Endothelial cell (in vitro differentiated cells): ENCODE measurements around the gene PA2G4. TPM values are rescaled to one million over a fixed set of nuclear protein-coding genes. Genes with fewer than 3 reads are reported as not detected.
A peak's percentile ranks its signal among the peaks of the same experiment; 100 is the strongest.

ENCODE experiments used
- DNase-seq: peaks from one replicate; pipeline ENCODE4 v3.0.0; 2021; ENCODE audit warnings: low spot score
- H3K27ac Mint-ChIP-seq: one replicate; pipeline ENCODE4 v1.8.0; 2021; ENCODE audit warnings: mixed read lengths, inconsistent platforms; ENCODE audit not compliant: unreplicated experiment
- H3K27me3 Mint-ChIP-seq: one replicate; pipeline ENCODE4 v1.8.0; 2021; ENCODE audit warnings: mild to moderate bottlenecking, moderate library complexity, mixed read lengths, inconsistent platforms; ENCODE audit not compliant: unreplicated experiment
- H3K36me3 Mint-ChIP-seq: one replicate; pipeline ENCODE4 v1.8.0; 2021; ENCODE audit warnings: mild to moderate bottlenecking, low read depth, mixed read lengths, inconsistent platforms; ENCODE audit not compliant: unreplicated experiment
- H3K4me1 Mint-ChIP-seq: one replicate; pipeline ENCODE4 v1.8.0; 2021; ENCODE audit warnings: mild to moderate bottlenecking, mixed read lengths, inconsistent platforms; ENCODE audit not compliant: unreplicated experiment
- H3K4me3 Mint-ChIP-seq: one replicate; pipeline ENCODE4 v1.8.0; 2021; ENCODE audit warnings: mild to moderate bottlenecking, mixed read lengths, inconsistent platforms; ENCODE audit not compliant: unreplicated experiment
- H3K9me3 Mint-ChIP-seq: one replicate; pipeline ENCODE4 v1.8.0; 2021; ENCODE audit warnings: mixed read lengths, inconsistent platforms; ENCODE audit not compliant: unreplicated experiment
- total RNA-seq: library from RNA; stranded (reverse); fragmentation: NEBNext Ultra II Directional; extraction: Animal tissue kit (Norgen Biotek cat#: 25700); gene quantifications from one replicate; pipeline ENCODE4 v1.2.1, GENCODE V29; 2021; ENCODE audit not compliant: unreplicated experiment
- TF ChIP-seq, protein P1 (sequence below): fragments of 200-600 bp; sonication (generic); IDR thresholded peaks from one replicate; pipeline ENCODE4 v1.5.0; 2021; ENCODE audit warnings: antibody characterized with exemption; ENCODE audit not compliant: unreplicated experiment

Gene PA2G4
- total RNA-seq, 1 donor from 2014 or later, result 84.3 TPM

DNA sequence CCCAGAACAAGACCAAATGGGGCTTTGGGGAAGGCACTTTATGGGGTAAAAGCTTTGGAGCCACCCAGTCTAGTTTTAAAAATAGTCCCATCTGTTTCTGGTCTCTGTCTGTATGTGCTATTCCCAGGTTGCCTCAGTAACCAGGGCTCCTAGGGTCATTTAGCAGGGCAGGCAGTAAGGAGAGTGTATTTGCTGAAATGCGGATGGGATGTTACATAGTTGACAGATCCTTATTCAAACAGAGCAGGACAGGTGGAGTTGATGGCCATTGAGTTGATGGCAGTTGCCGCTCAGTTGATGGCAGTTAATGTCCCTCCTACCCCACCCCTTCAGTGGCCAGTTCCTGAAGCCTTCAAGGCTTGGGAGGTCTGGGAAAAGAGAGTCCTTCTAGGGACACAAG is 18.3 kb downstream of the PA2G4 start:
- DNase-seq, result no peak
- TF ChIP-seq, protein P1, sequence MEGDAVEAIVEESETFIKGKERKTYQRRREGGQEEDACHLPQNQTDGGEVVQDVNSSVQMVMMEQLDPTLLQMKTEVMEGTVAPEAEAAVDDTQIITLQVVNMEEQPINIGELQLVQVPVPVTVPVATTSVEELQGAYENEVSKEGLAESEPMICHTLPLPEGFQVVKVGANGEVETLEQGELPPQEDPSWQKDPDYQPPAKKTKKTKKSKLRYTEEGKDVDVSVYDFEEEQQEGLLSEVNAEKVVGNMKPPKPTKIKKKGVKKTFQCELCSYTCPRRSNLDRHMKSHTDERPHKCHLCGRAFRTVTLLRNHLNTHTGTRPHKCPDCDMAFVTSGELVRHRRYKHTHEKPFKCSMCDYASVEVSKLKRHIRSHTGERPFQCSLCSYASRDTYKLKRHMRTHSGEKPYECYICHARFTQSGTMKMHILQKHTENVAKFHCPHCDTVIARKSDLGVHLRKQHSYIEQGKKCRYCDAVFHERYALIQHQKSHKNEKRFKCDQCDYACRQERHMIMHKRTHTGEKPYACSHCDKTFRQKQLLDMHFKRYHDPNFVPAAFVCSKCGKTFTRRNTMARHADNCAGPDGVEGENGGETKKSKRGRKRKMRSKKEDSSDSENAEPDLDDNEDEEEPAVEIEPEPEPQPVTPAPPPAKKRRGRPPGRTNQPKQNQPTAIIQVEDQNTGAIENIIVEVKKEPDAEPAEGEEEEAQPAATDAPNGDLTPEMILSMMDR, result no peak
- H3K4me1 Mint-ChIP-seq, result peaks cover 63% of the 10 kb centered on the region
- no peaks in the 10 kb centered on the region for H3K9me3 Mint-ChIP-seq
- H3K27me3 Mint-ChIP-seq, result peaks cover 16% of the 10 kb centered on the region
- H3K27ac Mint-ChIP-seq, result peak overlapping the region; percentile 4
- peak overlapping the region; percentile 12 for H3K4me3 Mint-ChIP-seq
- peaks cover 39% of the 10 kb centered on the region for H3K36me3 Mint-ChIP-seq

DNA sequence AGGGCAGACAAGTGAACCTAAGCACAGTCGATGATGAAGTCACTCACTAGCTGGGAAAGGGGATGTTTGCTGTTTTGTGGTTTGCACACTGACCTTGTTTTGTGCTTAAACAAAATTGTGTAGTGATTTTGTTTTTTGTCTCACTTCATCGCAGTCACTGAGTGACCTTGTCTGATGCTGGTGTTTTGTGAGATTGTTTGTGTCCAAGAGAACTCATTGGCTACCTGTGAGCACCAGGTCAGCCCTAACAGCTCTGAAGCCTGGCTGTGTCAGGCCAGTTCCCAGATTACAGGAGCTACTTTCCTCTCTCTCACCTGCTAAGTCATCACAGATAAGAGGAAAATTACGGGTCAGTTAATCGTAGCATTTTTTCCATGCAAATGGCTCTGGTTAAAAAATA is 19.8 kb downstream of the PA2G4 start:
- Mint-ChIP-seq H3K4me3 (no peak overlapping the region), H3K27ac (peak overlapping the region; percentile 93), H3K27me3 (peaks cover 14% of the 10 kb centered on the region), H3K36me3 (peaks cover 28% of the 10 kb centered on the region), H3K9me3 (no peaks in the 10 kb centered on the region), H3K4me1 (peaks cover 60% of the 10 kb centered on the region)
- TF ChIP-seq, protein P1, result no peak
- DNase-seq, result no peak

DNA sequence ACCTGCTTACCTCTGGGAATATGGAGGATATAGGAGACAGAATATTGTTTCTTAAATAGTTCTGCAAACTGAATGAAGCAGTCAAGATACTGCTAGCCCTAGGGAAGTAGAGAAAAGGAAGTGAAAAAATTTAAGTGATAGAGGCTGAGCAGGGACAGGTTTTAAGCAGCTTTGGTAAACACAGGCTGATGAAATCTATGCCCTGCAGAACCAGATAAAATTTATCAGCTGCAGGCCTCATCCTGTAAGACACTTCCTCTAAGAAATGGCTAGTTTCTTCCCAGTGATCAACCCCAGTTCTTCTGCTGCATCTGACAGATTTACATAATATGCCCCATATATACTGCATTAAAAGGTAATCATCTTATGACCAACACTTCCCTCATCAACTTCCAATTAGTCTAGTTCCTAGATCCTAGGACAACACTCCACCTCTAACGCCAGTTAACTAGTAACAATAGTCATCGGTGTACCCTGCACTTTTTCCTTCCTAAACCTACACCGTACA is 22.4 kb downstream of the PA2G4 start:
- Mint-ChIP-seq H3K4me1 (peaks cover 66% of the 10 kb centered on the region), H3K27ac (peak overlapping the region; percentile 95), H3K4me3 (peak overlapping the region; percentile 98), H3K36me3 (peaks cover 30% of the 10 kb centered on the region), H3K27me3 (peaks cover 22% of the 10 kb centered on the region), H3K9me3 (no peaks in the 10 kb centered on the region)
- DNase-seq, result no peak
- TF ChIP-seq, protein P1, result no peak

DNA sequence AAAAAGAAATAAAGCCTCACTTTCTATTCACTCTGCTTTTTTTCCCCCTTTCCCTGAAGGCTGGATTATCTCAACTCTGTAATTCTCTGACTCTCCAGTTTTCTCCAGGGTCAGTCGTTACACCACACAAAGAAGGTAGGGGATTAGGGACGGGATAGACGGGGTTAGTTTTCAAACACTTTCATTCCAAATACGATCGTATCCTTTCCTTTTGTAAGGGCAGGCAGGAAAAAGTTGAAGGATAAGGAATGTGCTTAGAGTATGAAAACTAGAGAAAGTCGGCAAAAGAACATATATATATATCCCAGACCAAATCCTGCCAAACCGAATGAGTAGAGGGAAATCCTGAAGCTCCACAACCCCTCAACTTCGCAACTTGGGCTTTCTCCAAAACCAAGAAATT is 23.1 kb downstream of the PA2G4 start:
- TF ChIP-seq, protein P1, result no peak
- H3K36me3 Mint-ChIP-seq, result peaks cover 37% of the 10 kb centered on the region
- H3K9me3 Mint-ChIP-seq, result no peaks in the 10 kb centered on the region
- H3K27ac Mint-ChIP-seq, result peak overlapping the region; percentile 95
- peaks cover 65% of the 10 kb centered on the region for H3K4me1 Mint-ChIP-seq
- H3K4me3 Mint-ChIP-seq, result peak overlapping the region; percentile 98
- DNase-seq, result no peak
- peaks cover 25% of the 10 kb centered on the region for H3K27me3 Mint-ChIP-seq

DNA sequence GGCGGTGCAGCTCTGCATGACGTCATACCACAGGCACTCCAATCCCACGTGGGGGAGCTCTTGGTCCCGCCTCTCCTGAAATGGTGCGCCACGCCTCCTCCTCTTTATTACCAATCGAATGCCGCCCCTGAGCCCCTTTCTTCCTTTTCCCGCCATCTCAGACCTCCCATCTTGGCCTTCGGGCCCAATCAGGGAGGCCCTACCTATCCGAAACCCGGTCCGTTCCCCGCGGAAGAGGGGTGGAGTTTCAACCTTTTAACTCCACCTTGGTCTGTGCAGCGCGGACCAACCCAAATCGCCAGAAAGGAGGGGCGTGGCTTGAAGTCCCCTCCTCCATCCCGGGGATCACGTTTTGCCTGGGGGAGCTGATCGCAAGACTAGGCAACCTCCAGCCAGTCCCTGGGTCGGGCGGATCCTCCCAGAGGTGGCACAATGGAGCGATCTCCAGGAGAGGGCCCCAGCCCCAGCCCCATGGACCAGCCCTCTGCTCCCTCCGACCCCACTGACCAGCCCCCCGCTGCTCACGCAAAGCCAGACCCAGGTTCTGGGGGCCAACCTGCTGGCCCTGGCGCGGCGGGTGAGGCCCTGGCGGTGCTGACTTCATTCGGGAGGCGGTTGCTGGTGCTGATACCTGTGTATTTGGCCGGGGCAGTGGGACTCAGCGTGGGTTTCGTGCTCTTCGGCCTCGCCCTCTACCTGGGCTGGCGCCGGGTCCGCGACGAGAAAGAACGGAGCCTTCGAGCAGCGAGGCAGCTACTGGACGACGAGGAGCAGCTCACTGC is 23.7 kb downstream of the PA2G4 start, which contains the start of gene ESYT1:
ESYT1 (plus strand) TSS at position 380 of the 782 bp plus-strand sequence; CDS start at position 433, 53 bp downstream.
- Mint-ChIP-seq H3K36me3 (peaks cover 40% of the 10 kb centered on the region), H3K27ac (peak within 1 kb of the TSS; percentile 95), H3K9me3 (no peaks in the 10 kb centered on the region), H3K4me3 (peak within 1 kb of the TSS; percentile 98), H3K4me1 (peaks cover 64% of the 10 kb centered on the region), H3K27me3 (peaks cover 25% of the 10 kb centered on the region)
- DNase-seq, result peak; percentile 94
- TF ChIP-seq, protein P1, result no peak
